WTC11 (cell line): Measurements from ENCODE around the gene YIPF2. TPM values are rescaled to one million over a fixed set of nuclear protein-coding genes. Genes with fewer than 3 reads are reported as not detected.
A peak's percentile ranks its signal among the peaks of the same experiment; 100 is the strongest.
"Not testable (repeated sequence)": the region's sequence is repeated elsewhere in the genome, so short reads cannot be mapped to it uniquely, and the experiment has no call there.

Experiments used
- ATAC-seq: fragments of 200-7000 bp; cut with Tn5 transposase; 2 replicates; pipeline ENCODE4 v1.10.0; 2021; ENCODE audit warnings: mild to moderate bottlenecking, moderate library complexity
- CTCF ChIA-PET: fragments of 300-600 bp; sonication (Branson Sonifier 250); formaldehyde crosslinking; loops from one replicate; lab custom pipeline; 2021; ENCODE audit warnings: antibody characterized with exemption; lab: Charles Lee
- POLR2A ChIA-PET: fragments of 350-600 bp; sonication (Branson Sonifier 250); formaldehyde crosslinking; loops from one replicate; lab custom pipeline; 2021; ENCODE audit warnings: antibody characterized with exemption; lab: Charles Lee
- DNase-seq: peaks from one replicate; pipeline ENCODE4 v3.0.0; 2021; ENCODE audit warnings: low spot score
- H3K27ac Mint-ChIP-seq: 2 replicates; pipeline ENCODE4 v1.8.0; 2021; ENCODE audit warnings: mixed read lengths
- H3K27me3 Mint-ChIP-seq: 2 replicates; pipeline ENCODE4 v1.8.0; 2021; ENCODE audit warnings: low read depth, mild to moderate bottlenecking, moderate library complexity, mixed read lengths
- H3K36me3 Mint-ChIP-seq: 2 replicates; pipeline ENCODE4 v1.8.0; 2021; ENCODE audit warnings: mixed read lengths
- H3K4me1 Mint-ChIP-seq: 2 replicates; pipeline ENCODE4 v1.8.0; 2022; ENCODE audit warnings: mixed read lengths
- H3K4me3 Mint-ChIP-seq: 2 replicates; pipeline ENCODE4 v1.8.0; 2021; ENCODE audit warnings: mild to moderate bottlenecking, moderate library complexity, mixed read lengths
- H3K9me3 Mint-ChIP-seq: 2 replicates; pipeline ENCODE4 v1.8.0; 2021; ENCODE audit warnings: mixed read lengths
- ATF3 ChIP-seq: sonication (generic); formaldehyde crosslinking; conservative IDR thresholded peaks from 2 replicates; pipeline ENCODE4 v1.8.1; 2022; ENCODE audit warnings: mild to moderate bottlenecking, missing genetic modification reagents
- ATF6 ChIP-seq: sonication (generic); formaldehyde crosslinking; IDR thresholded peaks from 2 replicates; pipeline ENCODE4 v1.8.1; 2023; ENCODE audit warnings: mild to moderate bottlenecking, missing genetic modification reagents
- CBFB ChIP-seq: sonication (generic); formaldehyde crosslinking; IDR thresholded peaks from 2 replicates; pipeline ENCODE4 v1.8.1; 2022; ENCODE audit warnings: mild to moderate bottlenecking, low read depth, missing genetic modification reagents
- CREB1 ChIP-seq: sonication (generic); formaldehyde crosslinking; IDR thresholded peaks from 2 replicates; pipeline ENCODE4 v1.8.0; 2023; ENCODE audit warnings: mild to moderate bottlenecking, missing genetic modification reagents
- CTCF ChIP-seq: fragments of 200-600 bp; IDR thresholded peaks from 2 replicates; pipeline ENCODE4 v1.8.0; 2022; ENCODE audit warnings: antibody characterized with exemption
- ETV6 ChIP-seq: sonication (generic); formaldehyde crosslinking; IDR thresholded peaks from 2 replicates; pipeline ENCODE4 v1.8.1; 2022; ENCODE audit warnings: mild to moderate bottlenecking, missing genetic modification reagents
- MXD4 ChIP-seq: fragments of 250-450 bp; sonication (Bioruptor Pico); IDR thresholded peaks from 2 replicates; pipeline ENCODE4 v1.8.0; 2021; ENCODE audit warnings: mild to moderate bottlenecking, moderate library complexity, borderline replicate concordance
- MYBL2 ChIP-seq: sonication (generic); formaldehyde crosslinking; IDR thresholded peaks from 2 replicates; pipeline ENCODE4 v1.8.1; 2023; ENCODE audit warnings: mild to moderate bottlenecking, moderate library complexity, missing genetic modification reagents
- NFYB ChIP-seq: sonication (generic); formaldehyde crosslinking; conservative IDR thresholded peaks from 2 replicates; pipeline ENCODE4 v1.8.0; 2022; ENCODE audit warnings: low read depth, missing genetic modification reagents
- PREB ChIP-seq: sonication (generic); formaldehyde crosslinking; IDR thresholded peaks from 2 replicates; pipeline ENCODE4 v1.8.1; 2022; ENCODE audit warnings: mild to moderate bottlenecking, missing genetic modification reagents, moderate library complexity, borderline replicate concordance
- SOX15 ChIP-seq: fragments of 250-450 bp; sonication (Bioruptor Pico); IDR thresholded peaks from 2 replicates; pipeline ENCODE4 v1.9.0; 2021; ENCODE audit warnings: mild to moderate bottlenecking
- ZNF219 ChIP-seq: sonication (generic); formaldehyde crosslinking; IDR thresholded peaks from 2 replicates; pipeline ENCODE4 v1.8.0; 2023; ENCODE audit warnings: missing genetic modification reagents, mild to moderate bottlenecking, borderline replicate concordance
- total RNA-seq: library from RNA; stranded (reverse); gene quantifications from 3 replicates; pipeline ENCODE4 v1.2.3, GENCODE V29; 2021

The YIPF2 gene
- total RNA-seq, 1 experiment from 2014 or later: 65.5 TPM

- CTCF ChIA-PET: interaction anchor here (0.6 to 1.5 kb wide), 4 partner anchors 9 to 136 kb away, joined by 3 to 7 read pairs (median 5); no protein-coding TSS in a partner anchor
- no peaks in the 10 kb centered on the region for H3K9me3 Mint-ChIP-seq
- H3K4me3 Mint-ChIP-seq: no peak overlapping the region
- ATAC-seq (no peak), DNase-seq (no peak)
- peaks cover 3% of the 10 kb centered on the region for H3K4me1 Mint-ChIP-seq
- no peaks in the 10 kb centered on the region for H3K27me3 Mint-ChIP-seq
- H3K36me3 Mint-ChIP-seq: no peaks in the 10 kb centered on the region
- no peak overlapping the region for H3K27ac Mint-ChIP-seq
- POLR2A ChIA-PET: no interaction called here
- TF ChIP-seq MXD4 (CRISPR knock-in tag) (no peak), CBFB (CRISPR knock-in tag) (no peak), MYBL2 (CRISPR knock-in tag) (no peak), CREB1 (CRISPR knock-in tag) (no peak), ZNF219 (CRISPR knock-in tag) (no peak), ATF3 (no peak), ATF6 (CRISPR knock-in tag) (no peak), SOX15 (no peak), NFYB (no peak)
These were observed 16.8 kb upstream of the YIPF2 start for GRCh38 chr19:10945264-10945663.

GRCh38 chr19:10943412-10943811, 15.0 kb upstream of the YIPF2 start:
- not testable (repeated sequence) for DNase-seq, ATAC-seq, H3K36me3 Mint-ChIP-seq, H3K27ac Mint-ChIP-seq, H3K4me1 Mint-ChIP-seq, H3K9me3 Mint-ChIP-seq, H3K4me3 Mint-ChIP-seq, H3K27me3 Mint-ChIP-seq
- POLR2A ChIA-PET: interaction anchor here (0.6 kb wide), 1 partner anchor 10 kb away, joined by 3 read pairs; no protein-coding TSS in a partner anchor
- CTCF ChIA-PET: interaction anchor here (2.5 kb wide), 1 partner anchor 68 kb away, joined by 16 read pairs; no protein-coding TSS in a partner anchor

- not testable (repeated sequence) for H3K9me3 Mint-ChIP-seq, H3K4me1 Mint-ChIP-seq, H3K36me3 Mint-ChIP-seq, ATAC-seq, DNase-seq, H3K27ac Mint-ChIP-seq, H3K4me3 Mint-ChIP-seq, H3K27me3 Mint-ChIP-seq
- ChIA-PET CTCF (interaction anchor here (0.6 to 2.5 kb wide), 55 partner anchors 8 to 856 kb away, joined by 3 to 77 read pairs (median 5); partner anchors contain the start of genes DNM2, LDLR, SMARCA4 and TMED1), POLR2A (interaction anchor here (0.6 to 0.7 kb wide), 3 partner anchors 56 to 803 kb away, joined by 3 to 6 read pairs (median 6); no protein-coding TSS in a partner anchor)
These were observed 13.2 kb upstream of the YIPF2 start for GRCh38 chr19:10941649-10942048.

- CTCF ChIA-PET: interaction anchor here (0.5 to 2.6 kb wide), 54 partner anchors 9 to 426 kb away, joined by 3 to 15 read pairs (median 4); partner anchors contain the start of genes DOCK6, LDLR and SMARCA4
- TF ChIP-seq CTCF (peak; percentile 40), PREB (CRISPR knock-in tag) (no peak), ETV6 (CRISPR knock-in tag) (0 out of 2 replicates have a peak, but pooled peaks have one; percentile 27)
- TF ChIP-seq, all 79 proteins: peak for 2
- ATAC-seq: peak; percentile 97
- POLR2A ChIA-PET: interaction anchor here (0.6 to 1.1 kb wide), 5 partner anchors 12 to 622 kb away, joined by 3 to 4 read pairs (median 4); partner anchors contain the start of gene SMARCA4
- Mint-ChIP-seq H3K9me3 (no peaks in the 10 kb centered on the region), H3K4me3 (peak overlapping the region; percentile 11; the same call in 1 of the 2 replicates), H3K4me1 (no peaks in the 10 kb centered on the region; the same call in 1 of the 2 replicates), H3K27me3 (no peaks in the 10 kb centered on the region), H3K36me3 (0 out of 2 replicates have a peak, but pooled peaks cover 3% of the 10 kb centered on the region), H3K27ac (no peak overlapping the region)
- DNase-seq: peak; percentile 59
These were observed 8.2 kb upstream of the YIPF2 start for GRCh38 chr19:10936661-10937084.
